OCI-LY7 (cell line): Measurements from ENCODE around the gene BRD9. TPM values are rescaled to one million over a fixed set of nuclear protein-coding genes. Genes with fewer than 3 reads are reported as not detected.
A peak's percentile ranks its signal among the peaks of the same experiment; 100 is the strongest.

Experiments used
- BruUV-seq: library from RNA; stranded (reverse); fragments of 400-500 nt; replicated peaks from 2 replicates; lab custom pipeline; 2021; lab: Mats Ljungman, UMichigan
- CTCF ChIA-PET: fragments of 300-600 bp; sonication (Branson Sonifier 250); formaldehyde crosslinking; loops from one replicate; lab custom pipeline; 2022; ENCODE audit warnings: antibody characterized with exemption; ENCODE audit not compliant: unreplicated experiment; lab: Charles Lee
- POLR2A ChIA-PET: fragments of 300-600 bp; sonication (Branson Sonifier 250); formaldehyde crosslinking; loops from one replicate; lab custom pipeline; 2022; ENCODE audit warnings: antibody characterized with exemption; lab: Charles Lee
- DNase-seq: peaks from one replicate; pipeline ENCODE4 v3.0.0-alpha.2; 2015; ENCODE audit warnings: low spot score
- H2AFZ ChIP-seq: fragments of 200-600 bp; sonication (generic), shearing (Covaris generic); 2 replicates; pipeline ENCODE4 v1.6.1; 2014; ENCODE audit warnings: mild to moderate bottlenecking, antibody characterized with exemption, low read length, moderate library complexity
- H3K27ac ChIP-seq: fragments of 200-600 bp; sonication (generic); 2 replicates; pipeline ENCODE4 v1.5.1; 2014; ENCODE audit warnings: mixed run types, low read depth, mild to moderate bottlenecking, moderate library complexity, low read length, inconsistent platforms; ENCODE audit not compliant: poor library complexity, severe bottlenecking
- H3K36me3 ChIP-seq: fragments of 200-600 bp; sonication (generic); 2 replicates; pipeline ENCODE4 v1.6.1; 2014; ENCODE audit warnings: mild to moderate bottlenecking, antibody characterized with exemption, low read length, moderate library complexity, mixed read lengths; ENCODE audit not compliant: insufficient read depth
- H3K4me1 ChIP-seq: fragments of 200-600 bp; sonication (generic); 2 replicates; pipeline ENCODE4 v1.5.1; 2014; ENCODE audit warnings: mild to moderate bottlenecking, low read length; ENCODE audit not compliant: insufficient read depth, poor library complexity, severe bottlenecking
- H3K4me2 ChIP-seq: fragments of 200-600 bp; sonication (generic); 2 replicates; pipeline ENCODE4 v1.6.1; 2014; ENCODE audit warnings: mild to moderate bottlenecking, low read length
- H3K4me3 ChIP-seq: fragments of 200-600 bp; sonication (generic); 2 replicates; pipeline ENCODE4 v1.5.1; 2014; ENCODE audit warnings: mild to moderate bottlenecking, low read depth, low read length; ENCODE audit not compliant: poor library complexity, severe bottlenecking
- H3K79me2 ChIP-seq: fragments of 200-600 bp; sonication (generic); 2 replicates; pipeline ENCODE4 v1.6.1; 2016; ENCODE audit warnings: low read depth, mild to moderate bottlenecking, low read length, moderate library complexity, mixed read lengths; ENCODE audit not compliant: insufficient read depth
- H3K9me2 ChIP-seq: fragments of 200-600 bp; sonication (generic); 2 replicates; pipeline ENCODE4 v1.6.1; 2016; ENCODE audit warnings: mild to moderate bottlenecking, low read length, mixed read lengths; ENCODE audit not compliant: insufficient read depth
- H3K9me3 ChIP-seq: fragments of 200-600 bp; sonication (generic); 2 replicates; pipeline ENCODE4 v1.6.1; 2014; ENCODE audit warnings: mild to moderate bottlenecking, mixed run types, low read length, mixed read lengths
- H4K20me1 ChIP-seq: fragments of 200-600 bp; sonication (generic); 2 replicates; pipeline ENCODE4 v1.6.1; 2014; ENCODE audit warnings: mild to moderate bottlenecking, antibody characterized with exemption, low read length, moderate library complexity, mixed read lengths; ENCODE audit not compliant: insufficient read depth
- EZH2phosphoT487 ChIP-seq: fragments of 200-600 bp; sonication (generic); IDR thresholded peaks from 2 replicates; pipeline ENCODE4 v1.6.1; 2018; ENCODE audit warnings: low read depth, borderline replicate concordance, mild to moderate bottlenecking, mixed run types, antibody characterized with exemption, low read length, moderate library complexity, mixed read lengths
- intact Hi-C: fragments of 100-400 bp; cut with micrococcal nuclease; formaldehyde crosslinking; loops from one replicate; pipeline ENCODE4 v1.10.0; 2022; ENCODE audit not compliant: unreplicated experiment
- total RNA-seq, 2 experiments: library from RNA; depleted of rRNA in 1 of 2; stranded (reverse); fragments of >200 nt in 1 of 2; shearing (Covaris generic) in 1 of 2; gene quantifications; 2 replicates each; pipeline ENCODE4 v1.2.3, GENCODE V29; 2014 to 2022
- TF ChIP-seq, protein P1 (sequence below): fragments of 200-600 bp; sonication (generic); conservative IDR thresholded peaks from 2 replicates; pipeline ENCODE4 v1.5.1; 2014; ENCODE audit warnings: mild to moderate bottlenecking, antibody characterized with exemption, low read length, moderate library complexity, mixed read lengths

The BRD9 gene
- total RNA-seq, 2 experiments from 2014 or later, result 46.7 to 78.7 TPM

DNA sequence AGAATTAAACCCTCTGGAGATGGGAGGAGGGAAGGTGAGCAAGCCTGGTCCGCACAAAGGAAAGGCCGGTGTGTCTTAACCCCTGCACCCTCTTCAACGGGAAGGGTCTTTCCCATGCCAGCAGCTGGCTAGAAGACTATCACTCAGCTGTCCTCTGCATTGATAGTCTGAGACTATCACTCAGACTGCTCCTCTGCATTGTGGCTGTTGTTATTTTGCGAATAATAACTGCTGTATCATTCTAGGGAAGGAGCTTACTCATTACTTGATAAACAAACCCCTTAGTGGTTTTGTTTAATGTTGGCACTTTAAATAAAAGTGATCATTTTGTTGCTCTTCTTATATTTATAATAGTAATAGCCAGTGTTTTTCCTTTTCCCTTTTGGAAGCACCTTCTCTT, 8.2 kb upstream of the BRD9 start:
- intact Hi-C loops, result loop anchor here (5.0 kb wide), 1 partner anchor 228 kb away; no protein-coding TSS in a partner anchor
- CTCF ChIA-PET, result no interaction called here
- DNase-seq, result no peak
- H3K4me1 ChIP-seq, result no peaks in the 10 kb centered on the region
- H3K27ac ChIP-seq, result no peak overlapping the region
- BruUV-seq, result no TSS peak
- no peak overlapping the region for H3K4me3 ChIP-seq
- H3K4me2 ChIP-seq, result no peak overlapping the region
- POLR2A ChIA-PET, result interaction anchor here (1.3 kb wide), 1 partner anchor 8 kb away, joined by 3 read pairs; the partner anchor contains the start of genes BRD9 and TRIP13
- TF ChIP-seq EZH2phosphoT487, result no peak
- TF ChIP-seq, protein P1, sequence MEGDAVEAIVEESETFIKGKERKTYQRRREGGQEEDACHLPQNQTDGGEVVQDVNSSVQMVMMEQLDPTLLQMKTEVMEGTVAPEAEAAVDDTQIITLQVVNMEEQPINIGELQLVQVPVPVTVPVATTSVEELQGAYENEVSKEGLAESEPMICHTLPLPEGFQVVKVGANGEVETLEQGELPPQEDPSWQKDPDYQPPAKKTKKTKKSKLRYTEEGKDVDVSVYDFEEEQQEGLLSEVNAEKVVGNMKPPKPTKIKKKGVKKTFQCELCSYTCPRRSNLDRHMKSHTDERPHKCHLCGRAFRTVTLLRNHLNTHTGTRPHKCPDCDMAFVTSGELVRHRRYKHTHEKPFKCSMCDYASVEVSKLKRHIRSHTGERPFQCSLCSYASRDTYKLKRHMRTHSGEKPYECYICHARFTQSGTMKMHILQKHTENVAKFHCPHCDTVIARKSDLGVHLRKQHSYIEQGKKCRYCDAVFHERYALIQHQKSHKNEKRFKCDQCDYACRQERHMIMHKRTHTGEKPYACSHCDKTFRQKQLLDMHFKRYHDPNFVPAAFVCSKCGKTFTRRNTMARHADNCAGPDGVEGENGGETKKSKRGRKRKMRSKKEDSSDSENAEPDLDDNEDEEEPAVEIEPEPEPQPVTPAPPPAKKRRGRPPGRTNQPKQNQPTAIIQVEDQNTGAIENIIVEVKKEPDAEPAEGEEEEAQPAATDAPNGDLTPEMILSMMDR, result no peak
- H3K36me3 ChIP-seq, result peaks cover 70% of the 10 kb centered on the region
- no peak overlapping the region for H2AFZ ChIP-seq
- H3K9me2 ChIP-seq, result no peaks in the 10 kb centered on the region
- 0 out of 2 replicates have a peak, but pooled peaks cover 7% of the 10 kb centered on the region for H4K20me1 ChIP-seq
- H3K79me2 ChIP-seq, result no peaks in the 10 kb centered on the region; the same call in 1 of the 2 replicates
- no peaks in the 10 kb centered on the region for H3K9me3 ChIP-seq

DNA sequence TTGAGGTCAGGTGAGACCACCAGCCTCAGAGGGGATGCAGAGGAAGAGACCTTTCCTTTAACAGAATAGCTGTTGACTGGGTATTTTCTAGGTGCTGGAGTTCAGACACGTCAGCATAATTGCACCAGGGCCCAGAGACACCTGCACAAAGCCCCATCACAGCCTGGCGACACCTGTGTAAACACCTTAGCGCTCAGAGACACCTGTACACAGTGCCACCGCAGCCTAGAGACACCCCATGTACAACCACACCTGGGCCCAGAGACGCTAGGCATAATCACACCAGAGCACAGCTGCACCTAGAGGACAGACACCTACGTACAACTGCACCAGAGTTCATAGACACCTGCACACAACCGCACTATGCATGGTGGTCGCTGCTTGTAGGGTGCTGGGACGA, 1.1 kb upstream of the BRD9 start:
- Histone ChIP-seq H3K36me3 (peaks cover 60% of the 10 kb centered on the region), H3K4me2 (peak overlapping the region; percentile 93), H3K4me1 (peaks cover 22% of the 10 kb centered on the region), H3K9me2 (no peaks in the 10 kb centered on the region), H3K27ac (peak overlapping the region; percentile 38), H2AFZ (peak overlapping the region; percentile 3; the same call in 1 of the 2 replicates), H3K9me3 (no peaks in the 10 kb centered on the region), H3K4me3 (peak overlapping the region; percentile 94), H4K20me1 (no peaks in the 10 kb centered on the region), H3K79me2 (peaks cover 51% of the 10 kb centered on the region)
- CTCF ChIA-PET, result interaction anchor here (1.2 kb wide), 1 partner anchor 9 kb away, joined by 5 read pairs; no protein-coding TSS in a partner anchor
- intact Hi-C loops, result no loop called here
- BruUV-seq, result TSS peak; percentile 66
- peak; percentile 45 for DNase-seq
- TF ChIP-seq, protein P1, result no peak
- no peak for TF ChIP-seq EZH2phosphoT487
- POLR2A ChIA-PET, result no interaction called here

DNA sequence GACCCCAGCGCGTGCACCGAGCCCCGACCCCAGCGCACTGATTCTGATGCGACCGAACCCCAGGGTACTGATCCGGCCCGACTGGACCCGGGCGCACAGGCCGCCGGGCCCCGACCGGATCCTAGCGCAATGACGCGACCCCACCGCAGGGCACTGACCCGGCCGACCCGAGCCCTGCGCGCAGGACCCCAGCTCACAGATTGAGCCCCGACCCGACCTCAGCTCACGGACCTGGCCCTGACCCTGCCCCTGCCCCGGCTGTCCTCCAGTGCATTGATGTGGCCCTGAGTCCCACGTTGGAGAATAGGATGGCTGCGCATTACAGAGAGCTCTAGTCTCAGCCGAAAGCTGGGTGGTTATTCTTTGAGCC, 521 bp upstream of the BRD9 start:
- H3K9me2 ChIP-seq, result no peaks in the 10 kb centered on the region
- H3K4me3 ChIP-seq, result peak overlapping the region; percentile 94
- H3K79me2 ChIP-seq, result peaks cover 51% of the 10 kb centered on the region
- H3K27ac ChIP-seq, result peak overlapping the region; percentile 38
- intact Hi-C loops, result no loop called here
- BruUV-seq, result no TSS peak
- no peaks in the 10 kb centered on the region for H4K20me1 ChIP-seq
- peaks cover 65% of the 10 kb centered on the region for H3K36me3 ChIP-seq
- POLR2A ChIA-PET, result interaction anchor here (0.7 kb wide), 1 partner anchor 8 kb away, joined by 3 read pairs; no protein-coding TSS in a partner anchor
- TF ChIP-seq, protein P1, result no peak
- no peak for TF ChIP-seq EZH2phosphoT487
- CTCF ChIA-PET, result interaction anchor here (1.2 kb wide), 1 partner anchor 9 kb away, joined by 5 read pairs; no protein-coding TSS in a partner anchor
- H3K4me1 ChIP-seq, result peaks cover 22% of the 10 kb centered on the region
- H3K9me3 ChIP-seq, result no peaks in the 10 kb centered on the region
- H2AFZ ChIP-seq, result peak overlapping the region; percentile 3; the same call in 1 of the 2 replicates
- peak; percentile 20 for DNase-seq
- peak overlapping the region; percentile 93 for H3K4me2 ChIP-seq
